NCI-H526 (cell line): Measurements from ENCODE around the gene SEC16B.
A peak's percentile ranks its signal among the peaks of the same experiment; 100 is the strongest.
"Not testable (repeated sequence)": the region's sequence is repeated elsewhere in the genome, so short reads cannot be mapped to it uniquely, and the experiment has no call there.

Experiments
- DNase-seq, 2 experiments: peaks; one replicate each; lab custom pipeline; 2025; lab: John Stamatoyannopoulos, UW

Gene SEC16B, protein sequence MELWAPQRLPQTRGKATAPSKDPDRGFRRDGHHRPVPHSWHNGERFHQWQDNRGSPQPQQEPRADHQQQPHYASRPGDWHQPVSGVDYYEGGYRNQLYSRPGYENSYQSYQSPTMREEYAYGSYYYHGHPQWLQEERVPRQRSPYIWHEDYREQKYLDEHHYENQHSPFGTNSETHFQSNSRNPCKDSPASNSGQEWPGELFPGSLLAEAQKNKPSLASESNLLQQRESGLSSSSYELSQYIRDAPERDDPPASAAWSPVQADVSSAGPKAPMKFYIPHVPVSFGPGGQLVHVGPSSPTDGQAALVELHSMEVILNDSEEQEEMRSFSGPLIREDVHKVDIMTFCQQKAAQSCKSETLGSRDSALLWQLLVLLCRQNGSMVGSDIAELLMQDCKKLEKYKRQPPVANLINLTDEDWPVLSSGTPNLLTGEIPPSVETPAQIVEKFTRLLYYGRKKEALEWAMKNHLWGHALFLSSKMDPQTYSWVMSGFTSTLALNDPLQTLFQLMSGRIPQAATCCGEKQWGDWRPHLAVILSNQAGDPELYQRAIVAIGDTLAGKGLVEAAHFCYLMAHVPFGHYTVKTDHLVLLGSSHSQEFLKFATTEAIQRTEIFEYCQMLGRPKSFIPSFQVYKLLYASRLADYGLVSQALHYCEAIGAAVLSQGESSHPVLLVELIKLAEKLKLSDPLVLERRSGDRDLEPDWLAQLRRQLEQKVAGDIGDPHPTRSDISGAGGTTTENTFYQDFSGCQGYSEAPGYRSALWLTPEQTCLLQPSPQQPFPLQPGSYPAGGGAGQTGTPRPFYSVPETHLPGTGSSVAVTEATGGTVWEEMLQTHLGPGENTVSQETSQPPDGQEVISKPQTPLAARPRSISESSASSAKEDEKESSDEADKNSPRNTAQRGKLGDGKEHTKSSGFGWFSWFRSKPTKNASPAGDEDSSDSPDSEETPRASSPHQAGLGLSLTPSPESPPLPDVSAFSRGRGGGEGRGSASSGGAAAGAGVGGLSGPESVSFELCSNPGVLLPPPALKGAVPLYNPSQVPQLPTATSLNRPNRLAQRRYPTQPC

GRCh38 chr1:177969825-177970371, at the start of gene SEC16B:
SEC16B (minus strand) TSS chr1:177970058; CDS start chr1:177967981, 2,077 bp downstream.
- DNase-seq, result peak in 1 of 2 experiments; percentile 24

- no peak for DNase-seq
Observed at GRCh38 chr1:178019622-178020021, 49.8 kb upstream of the SEC16B start.

DNA sequence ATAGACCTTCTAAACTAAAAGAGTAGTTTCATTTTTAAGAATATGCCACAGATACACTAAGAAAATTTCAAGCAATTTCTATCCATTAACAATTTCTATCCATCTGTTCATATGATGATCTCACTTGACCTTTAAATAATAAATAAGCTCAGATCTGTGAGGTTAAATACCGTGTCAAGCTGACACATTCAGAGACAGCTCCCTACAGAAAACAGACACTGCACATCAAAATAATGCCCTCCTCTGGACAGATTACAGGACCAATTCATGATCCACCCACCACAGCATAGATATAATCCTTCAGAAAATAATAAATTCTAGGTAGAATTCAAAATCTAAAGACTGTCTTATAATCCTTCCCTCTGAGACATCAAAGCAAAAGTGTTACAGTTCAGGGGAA, 49.4 kb upstream of the SEC16B start:
- DNase-seq, result no peak

DNA sequence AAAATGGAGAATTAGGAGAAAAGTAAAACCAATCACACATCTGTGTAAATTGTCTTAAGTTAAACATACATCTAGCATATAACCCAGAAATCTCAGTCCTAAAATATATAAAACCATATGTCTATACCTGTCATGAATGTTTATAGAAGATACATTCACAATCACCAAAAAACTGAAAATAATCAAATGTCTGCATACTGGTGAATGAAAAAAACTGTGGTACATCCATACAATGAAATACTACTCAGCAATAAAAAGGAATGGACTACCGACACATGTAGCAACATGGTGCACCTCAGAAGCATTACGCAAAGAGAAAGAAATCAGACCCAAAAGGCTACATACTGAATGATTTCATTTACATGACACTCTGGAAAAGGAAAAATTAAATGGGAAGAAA, 47.7 kb upstream of the SEC16B start:
- no peak for DNase-seq

- no peak for DNase-seq
Observed at GRCh38 chr1:178011864-178012503, 42.1 kb upstream of the SEC16B start.

- peak in 1 of 2 experiments; percentile 24 for DNase-seq
Observed at GRCh38 chr1:178011465-178011828, 41.6 kb upstream of the SEC16B start.

DNA sequence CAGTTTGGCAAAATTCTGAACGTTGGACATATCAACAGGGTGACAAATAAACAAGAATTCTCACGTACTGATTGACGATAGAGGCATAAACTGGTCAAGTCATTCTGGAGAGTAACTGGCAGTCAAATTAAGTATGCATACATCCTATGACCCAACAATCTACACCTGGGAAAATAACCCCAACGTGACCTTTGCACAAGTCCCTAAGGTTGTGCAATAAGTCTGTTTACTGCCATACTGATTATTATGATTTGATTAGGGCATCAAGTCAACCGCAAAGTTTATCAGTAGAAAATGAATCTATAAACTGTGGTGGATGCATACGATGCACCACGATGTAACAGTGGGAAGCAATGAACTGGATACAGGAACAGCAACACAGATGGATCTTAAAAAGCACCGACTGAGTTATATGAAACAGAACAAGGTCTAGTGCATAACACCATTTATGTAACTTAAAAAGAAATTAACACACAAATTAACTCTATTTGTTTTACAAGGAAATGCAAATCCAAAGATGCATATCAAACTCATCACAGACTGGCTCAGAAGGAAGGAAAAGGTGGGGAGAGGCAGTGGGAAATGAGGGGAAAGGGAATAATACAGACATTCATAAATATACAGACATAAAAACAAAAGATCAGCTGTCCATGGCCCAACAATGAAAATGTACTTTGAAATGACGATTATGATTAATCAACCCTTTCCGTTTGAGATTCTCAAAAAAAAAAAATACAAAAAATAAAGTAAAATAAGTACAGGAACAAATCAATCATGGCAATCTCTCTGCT, 41.0 kb upstream of the SEC16B start:
- DNase-seq, result peak in 1 of 2 experiments; percentile 45

GRCh38 chr1:178006043-178006442, 36.2 kb upstream of the SEC16B start:
- no peak for DNase-seq

DNA sequence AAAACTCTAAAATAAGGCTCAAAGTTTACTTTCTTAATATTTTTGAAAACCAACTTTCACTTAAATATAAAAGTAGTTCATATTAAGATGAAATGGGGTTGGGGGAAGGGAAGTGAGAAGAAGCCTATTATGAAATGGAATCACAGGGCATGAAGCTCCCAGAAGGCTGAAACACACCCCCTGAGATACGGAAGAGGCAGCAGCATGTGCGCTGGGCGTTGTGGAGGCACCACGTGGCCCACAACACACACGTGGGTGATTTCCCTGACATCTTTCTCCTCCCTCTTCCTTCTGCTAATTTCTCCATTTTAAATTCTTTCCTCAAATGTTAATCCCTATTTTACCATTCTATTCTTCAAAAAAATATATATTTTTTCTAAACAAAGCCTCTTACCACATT, 35.6 kb upstream of the SEC16B start:
- no peak for DNase-seq

- no peak for DNase-seq
Observed at GRCh38 chr1:178004926-178005391, 35.1 kb upstream of the SEC16B start.

DNA sequence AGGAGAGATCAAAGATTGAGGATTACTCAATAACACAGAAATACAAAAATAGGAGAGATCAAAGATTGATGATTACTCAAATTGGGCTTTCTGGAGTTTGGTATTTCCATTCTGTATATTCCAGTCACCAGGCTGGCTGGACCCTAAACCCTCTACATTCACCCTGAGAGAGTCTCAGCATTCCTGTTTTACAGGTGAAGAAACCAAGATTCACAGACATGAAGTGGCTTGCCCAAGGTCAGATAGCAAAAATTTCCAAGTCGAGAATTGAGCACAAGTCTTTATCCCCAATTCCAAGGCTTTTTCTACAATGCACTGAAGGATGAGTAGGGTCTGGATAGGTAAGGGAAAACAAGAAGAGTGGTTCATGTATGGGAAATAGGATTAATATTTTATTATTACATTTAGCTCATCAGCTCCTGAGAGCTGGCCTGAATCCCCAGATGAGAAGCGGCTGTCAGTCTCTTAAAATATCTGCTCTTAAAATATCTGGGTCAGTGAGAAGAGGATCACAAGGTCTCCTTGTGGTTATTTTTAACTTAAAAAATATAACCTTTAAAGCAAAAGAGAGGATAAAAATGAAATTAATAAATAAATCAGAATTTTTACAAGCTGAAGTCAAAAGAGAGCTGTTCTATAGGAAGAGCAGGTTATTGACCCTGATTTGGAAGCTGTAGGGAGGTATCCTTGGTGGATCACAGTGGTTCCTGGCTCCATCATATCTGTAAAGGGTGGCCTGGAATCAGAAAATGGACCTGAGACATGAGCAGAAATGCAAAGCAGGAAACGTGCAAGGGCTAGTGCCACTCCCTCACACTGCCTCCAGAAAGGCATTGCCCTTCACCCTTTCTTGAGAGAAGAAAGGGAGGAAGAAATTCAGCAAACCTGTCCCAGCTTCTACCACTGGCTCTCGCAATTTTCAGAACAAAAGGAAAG, 29.1 kb upstream of the SEC16B start:
- DNase-seq, result no peak

DNA sequence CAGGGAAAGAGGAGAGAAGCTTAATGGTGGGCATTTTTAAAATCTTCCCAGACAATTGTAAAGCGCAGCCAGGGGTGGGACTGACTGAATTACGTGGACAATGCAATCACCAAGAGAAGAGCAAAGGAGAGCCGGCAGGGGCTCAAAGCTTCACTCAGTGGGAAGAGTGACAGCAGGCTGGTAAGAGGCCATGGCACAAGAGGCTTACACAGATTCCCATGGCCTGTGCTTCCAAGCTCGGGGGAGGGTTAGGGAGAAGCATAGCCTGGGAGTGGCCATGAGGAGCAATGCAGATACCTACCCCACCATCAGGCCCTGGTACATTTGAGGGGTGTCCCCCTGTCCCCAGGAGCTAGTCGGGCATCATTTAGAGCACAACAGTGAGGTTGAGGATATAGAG, 27.1 kb upstream of the SEC16B start:
- DNase-seq, result no peak

GRCh38 chr1:177995369-177995768, 25.5 kb upstream of the SEC16B start:
- DNase-seq, result no peak

GRCh38 chr1:177986281-177986680, 16.4 kb upstream of the SEC16B start:
- not testable (repeated sequence) for DNase-seq

GRCh38 chr1:177984761-177985160, 14.9 kb upstream of the SEC16B start:
- DNase-seq, result no peak

DNA sequence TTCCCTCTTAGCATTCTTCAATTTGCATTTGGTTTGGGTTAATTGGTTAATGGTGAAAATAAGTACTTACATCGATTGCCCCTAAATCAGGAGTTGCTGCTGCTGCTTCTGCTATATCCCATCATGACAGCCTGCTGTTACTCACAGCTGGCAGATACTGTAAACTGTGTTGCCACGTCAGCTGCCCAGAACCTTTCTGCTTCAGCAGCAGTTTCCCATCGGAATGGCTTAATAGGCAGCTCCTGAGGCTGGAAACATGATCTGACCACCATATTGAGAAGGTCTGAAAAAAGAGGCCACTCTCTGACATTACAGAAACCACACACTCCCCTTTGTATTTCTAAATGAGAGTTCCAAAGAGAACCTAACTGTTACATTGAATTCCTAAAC, 14.3 kb upstream of the SEC16B start:
- DNase-seq, result peak in 1 of 2 experiments; percentile 46

GRCh38 chr1:177983482-177984135, 13.8 kb upstream of the SEC16B start:
- no peak for DNase-seq

GRCh38 chr1:177983077-177983476, 13.2 kb upstream of the SEC16B start:
- no peak for DNase-seq

- no peak for DNase-seq
Observed at GRCh38 chr1:177981200-177981599, 11.3 kb upstream of the SEC16B start.
